Right lobe of liver (tissue), 6 donors: Measurements from ENCODE around the gene ZNF302. TPM values are rescaled to one million over a fixed set of nuclear protein-coding genes. Genes with fewer than 3 reads are reported as not detected.
"Not testable (repeated sequence)": the region's sequence is repeated elsewhere in the genome, so short reads cannot be mapped to it uniquely, and the experiment has no call there.

ENCODE experiments used
- ATAC-seq, 4 donors: fragments of 200-7000 bp; cut with Tn5 transposase; one replicate each; pipeline ENCODE4 v1.9.1; 2020; ENCODE audit warnings: mild to moderate bottlenecking in 4 of 4, moderate library complexity in 4 of 4
- DNase-seq, 3 donors: peaks; one replicate each; pipeline ENCODE4 v3.0.0-alpha.2; 2020
- H3K27ac ChIP-seq, 3 donors: fragments of 200-600 bp; one replicate each; pipeline ENCODE4 v1.8.0; 2022
- H3K27me3 ChIP-seq, 2 donors: fragments of 200-600 bp; one replicate each; pipeline ENCODE4 v1.8.0; 2022
- H3K36me3 ChIP-seq, 4 donors: fragments of 200-600 bp; sonication (generic) in 1 of 4; one replicate each; pipeline versions ENCODE4 v1.5.1 to v1.8.0; 2017 to 2022; ENCODE audit warnings: control low read depth in 1 of 4
- H3K4me1 ChIP-seq, 4 donors: fragments of 200-600 bp; sonication (generic) in 1 of 4; one replicate each; pipeline versions ENCODE4 v1.5.1 to v1.8.0; 2017 to 2022; ENCODE audit warnings: control low read depth in 1 of 4
- H3K4me3 ChIP-seq, 3 donors: fragments of 200-600 bp; one replicate each; pipeline ENCODE4 v1.8.0; 2022
- H3K9me3 ChIP-seq, 4 donors: fragments of 200-600 bp; sonication (generic) in 1 of 4; one replicate each; pipeline versions ENCODE4 v1.5.1 to v1.8.0; 2017 to 2022; ENCODE audit warnings: control low read depth in 1 of 4
- CTCF ChIP-seq, 4 donors: fragments of 200-600 bp in 3 of 4; fragments of 450-650 bp in 1 of 4; IDR thresholded peaks; one replicate each; pipeline versions ENCODE4 v1.5.1 to v1.8.0; 2016 to 2022; ENCODE audit warnings: antibody characterized with exemption in 4 of 4, mild to moderate bottlenecking in 2 of 4
- POLR2A ChIP-seq: fragments of 450-650 bp; IDR thresholded peaks from one replicate; pipeline ENCODE4 v1.6.1; 2017; ENCODE audit warnings: antibody characterized with exemption, mild to moderate bottlenecking
- WGBS: methylation state at CpG from one replicate; pipeline ENCODE4 v1.1.6; 2018; ENCODE audit warnings: low coverage, low lambda C conversion rate; ENCODE audit not compliant: insufficient coverage; ENCODE audit errors: missing lambda C conversion rate; 5-methylcytosine and 5-hydroxymethylcytosine counted together
- intact Hi-C, 2 donors: fragments of 100-400 bp; cut with DNase I; formaldehyde crosslinking; loops; one replicate each; pipeline versions ENCODE4 v1.11.2 to v1.14.1; 2022
- total RNA-seq, 6 experiments: library from RNA; depleted of rRNA in 2 of 6; stranded (reverse); fragments of >200 nt in 2 of 6; fragmentation: NEBNext Ultra II Directional in 3 of 6; extraction: Animal tissue kit (Norgen Biotek cat#: 25700) in 3 of 6; gene quantifications; one replicate each; pipeline versions ENCODE4 v1.1.0 to v1.2.4, GENCODE V29; 2016 to 2023
- donor health status: DM: no; HTN: yes; CAD: no.
- donor health status: DM: no; HTN: no; CAD: no.
- donor health status: DM: no; HTN: no; CAD: no.
- donor health status: DM: no; HTN: yes; CAD: no.
- donor health status: DM: no; HTN: yes; CAD: no.

Gene ZNF302
- total RNA-seq, 6 experiments from 2014 or later, result 7.3 to 14.5 (median 10.1) TPM

DNA sequence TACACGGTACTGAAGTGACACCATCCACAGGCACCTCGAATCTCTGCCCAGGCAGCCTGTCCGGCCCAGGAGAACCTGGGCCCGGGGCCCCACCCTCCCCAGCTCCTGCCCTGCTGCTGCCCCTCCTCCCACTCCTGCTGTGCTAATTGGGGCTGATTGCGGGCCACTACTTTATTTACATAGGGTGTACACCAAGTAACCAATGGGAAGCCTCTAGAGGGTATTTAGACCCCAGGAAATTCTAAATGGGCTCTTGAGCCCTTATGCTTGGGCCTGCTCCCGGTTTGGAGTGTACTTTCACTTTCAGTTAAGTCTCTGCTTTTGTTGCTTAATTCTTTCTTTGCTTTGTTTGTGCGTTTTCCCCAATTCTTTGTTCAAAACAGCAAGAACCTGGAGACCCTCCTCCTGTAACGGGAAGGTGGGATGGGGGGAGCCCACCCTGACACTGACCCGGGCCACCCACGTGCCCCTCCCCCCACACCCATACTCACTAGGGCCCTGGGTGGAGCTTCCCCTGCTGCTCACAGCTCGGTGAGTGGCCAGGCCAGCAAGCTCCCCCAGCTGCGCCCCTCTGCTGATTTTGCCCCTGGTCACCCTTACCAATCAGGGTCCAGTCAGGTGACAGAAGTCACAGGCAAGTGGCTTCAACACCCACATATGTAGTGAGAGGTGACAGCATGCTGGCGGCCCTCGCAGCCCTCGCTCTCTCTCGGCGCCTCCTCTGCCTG is 10.0 kb upstream of the ZNF302 start:
- TF ChIP-seq POLR2A (no peak), CTCF (IDR thresholded peaks at IDR 0.05) (no peak)
- peak overlapping the region; percentile 24 to 51 (median 36) for H3K4me3 ChIP-seq
- DNase-seq (no peak), ATAC-seq (peak; percentile 42 to 57 (median 52))
- 29% methylated on average over 11 of the region's 17 CpGs for WGBS
- intact Hi-C loops, result no loop called here
- no peaks in the 10 kb centered on the region for H3K27me3 ChIP-seq
- H3K4me1 ChIP-seq, result peaks cover 0 to 33% (median 4%) of the 10 kb centered on the region in 4 donors
- no peaks in the 10 kb centered on the region for H3K9me3 ChIP-seq
- peak overlapping the region; percentile 72 to 83 (median 75) for H3K27ac ChIP-seq
- no peaks in the 10 kb centered on the region for H3K36me3 ChIP-seq

DNA sequence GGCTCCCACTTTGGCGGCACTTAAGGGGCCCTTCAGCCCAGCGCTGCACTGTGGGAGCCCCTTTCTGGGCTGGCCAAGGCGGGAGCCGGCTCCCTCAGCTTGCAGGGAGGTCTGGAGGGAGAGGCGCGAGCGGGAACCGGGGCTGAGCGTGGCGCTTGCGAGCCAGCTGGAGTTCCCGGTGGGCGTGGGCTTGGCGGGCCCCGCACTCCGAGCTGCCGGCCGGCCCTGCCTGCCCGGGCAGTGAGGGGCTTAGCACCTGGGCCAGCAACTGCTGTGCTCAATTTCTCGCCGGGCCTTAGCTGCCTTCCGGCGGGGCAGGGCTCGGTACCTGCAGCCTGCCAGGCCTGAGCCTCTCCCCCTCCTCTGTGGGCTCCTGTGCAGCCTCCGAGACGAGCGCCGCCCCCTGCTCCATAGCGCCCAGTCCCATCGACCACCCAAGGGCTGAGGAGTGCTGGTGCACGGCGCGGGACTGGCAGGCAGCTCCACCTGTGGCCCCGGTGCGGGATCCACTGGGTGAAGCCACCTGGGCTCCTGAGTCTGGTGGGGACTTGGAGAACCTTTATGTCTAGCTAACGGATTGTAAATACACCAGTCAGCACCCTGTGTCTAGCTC is 9.3 kb upstream of the ZNF302 start:
- H3K4me1 ChIP-seq, result peaks cover 0 to 29% (median 4%) of the 10 kb centered on the region in 4 donors
- H3K9me3 ChIP-seq, intact Hi-C loops, ATAC-seq, H3K27me3 ChIP-seq, H3K36me3 ChIP-seq: not testable (repeated sequence)
- peak in 1 of 3 donors; percentile 55 for DNase-seq
- peak overlapping the region in 2 of 3 donors; percentile 36 to 51 for H3K4me3 ChIP-seq
- H3K27ac ChIP-seq, result peak overlapping the region in 2 of 3 donors; percentile 75 to 83
- WGBS, result no CpG with 5 or more reads among the region's 36 CpGs

DNA sequence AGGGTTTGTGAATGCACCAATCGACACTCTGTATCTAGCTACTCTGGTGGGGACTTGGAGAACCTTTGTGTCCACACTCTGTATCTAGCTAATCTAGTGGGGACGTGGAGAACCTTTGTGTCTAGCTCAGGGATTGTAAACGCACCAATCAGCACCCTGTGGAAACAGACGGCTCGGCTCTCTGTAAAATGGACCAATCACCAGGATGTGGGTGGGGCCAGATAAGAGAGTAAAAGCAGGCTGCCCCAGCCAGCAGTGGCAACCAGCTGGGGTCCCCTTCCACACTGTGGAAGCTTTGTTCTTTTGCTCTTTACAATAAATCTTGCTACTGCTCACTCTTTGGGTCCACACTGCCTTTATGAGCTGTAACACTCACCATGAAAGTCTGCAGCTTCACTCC is 8.8 kb upstream of the ZNF302 start:
- intact Hi-C loops, H3K9me3 ChIP-seq, H3K27ac ChIP-seq, ATAC-seq, H3K36me3 ChIP-seq, H3K4me3 ChIP-seq, DNase-seq, H3K27me3 ChIP-seq: not testable (repeated sequence)
- peaks cover 0 to 28% (median 4%) of the 10 kb centered on the region in 4 donors for H3K4me1 ChIP-seq
- no CpG with 5 or more reads among the region's 5 CpGs for WGBS

- Histone ChIP-seq H3K9me3 (no peaks in the 10 kb centered on the region), H3K27me3 (no peaks in the 10 kb centered on the region), H3K36me3 (no peaks in the 10 kb centered on the region), H3K27ac (no peak overlapping the region), H3K4me3 (no peak overlapping the region), H3K4me1 (peaks cover 0 to 25% (median 2%) of the 10 kb centered on the region in 4 donors)
- WGBS, result 39% methylated on average over 6 of the region's 7 CpGs
- intact Hi-C loops, result no loop called here
- ATAC-seq (peak; percentile 24 to 73 (median 70)), DNase-seq (peak in 2 of 3 donors; percentile 68)
- TF ChIP-seq CTCF (IDR thresholded peaks at IDR 0.05), result no peak
- no peak for TF ChIP-seq POLR2A
Observed at GRCh38 chr19:34669305-34669704, 8.2 kb upstream of the ZNF302 start.

GRCh38 chr19:34671972-34672371 is 5.5 kb upstream of the ZNF302 start:
- Histone ChIP-seq H3K9me3 (no peaks in the 10 kb centered on the region), H3K4me1 (peaks cover 0 to 18% (median 3%) of the 10 kb centered on the region in 4 donors), H3K27ac (no peak overlapping the region), H3K27me3 (no peaks in the 10 kb centered on the region), H3K36me3 (no peaks in the 10 kb centered on the region), H3K4me3 (no peak overlapping the region)
- WGBS, result 80% methylated on average over 3 of the region's 3 CpGs
- ATAC-seq, result no peak
- intact Hi-C loops, result no loop called here
- DNase-seq, result no peak
- TF ChIP-seq POLR2A (no peak), CTCF (IDR thresholded peaks at IDR 0.05) (no peak)
